ENCODE measurements around the gene XPNPEP1.
A peak's percentile ranks its signal among the peaks of the same experiment; 100 is the strongest.

XPNPEP1 gene

DNA sequence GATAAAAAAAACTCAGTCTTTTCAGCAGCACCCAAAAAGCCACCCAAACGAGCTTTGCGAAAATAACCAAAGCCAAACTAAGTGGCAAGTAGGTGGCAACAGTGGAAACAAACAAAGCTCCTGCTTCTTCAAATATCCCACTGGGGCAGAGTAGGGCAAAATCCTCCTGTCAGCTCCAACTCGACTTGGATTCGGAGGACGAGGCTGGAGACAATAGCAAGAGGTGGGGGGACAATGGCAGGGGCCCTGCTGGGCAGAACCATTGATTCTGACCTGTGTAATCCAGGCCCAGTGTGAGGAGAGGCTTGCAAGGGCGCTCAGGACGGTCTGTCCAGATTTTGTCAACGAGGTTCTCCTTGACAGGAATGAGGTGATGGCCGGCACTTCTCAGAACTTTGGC is 35.5 kb downstream of the XPNPEP1 start:
- Histone ChIP-seq H2BK15ac (replicated peaks; ENCODE audit: low read depth) (no peak overlapping the region), H3K79me1 (ENCODE audit: low read length) (no peaks in the 10 kb centered on the region), H3K27ac (ENCODE audit: low read depth, low read length) (no peak overlapping the region), H3K4me3 (ENCODE audit: low read length) (no peak overlapping the region), H3K79me2 (ENCODE audit: control insufficient read depth, insufficient read depth, low read length) (no peaks in the 10 kb centered on the region), H2BK120ac (ENCODE audit: low read depth, low read length) (no peak overlapping the region), H3K4ac (ENCODE audit: low read depth, low read length) (no peak overlapping the region), H3K27me3 (ENCODE audit: insufficient read depth, low read length, poor library complexity) (no peaks in the 10 kb centered on the region), H2AK5ac (ENCODE audit: low read length) (no peak overlapping the region), H4K5ac (ENCODE audit: low read length) (no peak overlapping the region), H2BK5ac (ENCODE audit: low read length) (no peak overlapping the region), H3K23ac (ENCODE audit: low read length) (no peak overlapping the region), H3K56ac (ENCODE audit: low read length) (no peak overlapping the region), H3K4me1 (ENCODE audit: control insufficient read depth, low read depth, low read length) (no peaks in the 10 kb centered on the region), H3K9ac (ENCODE audit: low read length) (no peak overlapping the region), H4K8ac (ENCODE audit: low read depth, low read length) (no peak overlapping the region), H3K4me2 (ENCODE audit: low read length) (no peak overlapping the region), H3K36me3 (ENCODE audit: control insufficient read depth, insufficient read depth, low read length) (peaks cover 2% of the 10 kb centered on the region), H3K18ac (ENCODE audit: low read length) (no peak overlapping the region)
- no peak for DNase-seq
- no CpG with 5 or more reads among the region's 9 CpGs for WGBS (ENCODE audit: extremely low coverage, insufficient coverage, low lambda C conversion rate)

DNA sequence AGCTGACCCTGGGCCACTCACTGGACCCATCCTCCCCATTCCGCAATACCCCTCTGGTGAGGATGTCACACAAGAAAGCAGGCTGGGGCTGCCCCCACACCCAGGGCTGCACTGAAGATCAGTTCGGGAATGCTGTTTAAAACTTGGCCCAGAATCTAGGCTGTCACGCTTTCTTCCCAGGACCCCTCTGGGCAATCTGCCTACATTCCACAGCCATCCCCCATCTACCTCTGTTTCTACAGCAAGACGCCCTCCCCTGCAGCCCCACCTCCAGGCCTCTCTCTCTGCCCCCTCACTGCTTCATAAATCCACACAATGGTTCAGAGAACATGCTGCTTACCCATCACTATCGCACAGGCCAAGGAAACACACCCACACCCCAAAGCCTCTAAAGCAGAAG is 36.1 kb downstream of the XPNPEP1 start:
- Histone ChIP-seq H4K5ac (ENCODE audit: low read length) (no peak overlapping the region), H4K8ac (ENCODE audit: low read depth, low read length) (no peak overlapping the region), H3K4me2 (ENCODE audit: low read length) (no peak overlapping the region), H3K4ac (ENCODE audit: low read depth, low read length) (no peak overlapping the region), H3K27ac (ENCODE audit: low read depth, low read length) (no peak overlapping the region), H3K4me1 (ENCODE audit: control insufficient read depth, low read depth, low read length) (no peaks in the 10 kb centered on the region), H3K27me3 (ENCODE audit: insufficient read depth, low read length, poor library complexity) (no peaks in the 10 kb centered on the region), H3K79me1 (ENCODE audit: low read length) (no peaks in the 10 kb centered on the region), H3K18ac (ENCODE audit: low read length) (no peak overlapping the region), H3K4me3 (ENCODE audit: low read length) (no peak overlapping the region), H2BK15ac (replicated peaks; ENCODE audit: low read depth) (no peak overlapping the region), H3K56ac (ENCODE audit: low read length) (no peak overlapping the region), H3K36me3 (ENCODE audit: control insufficient read depth, insufficient read depth, low read length) (peaks cover 2% of the 10 kb centered on the region), H2BK120ac (ENCODE audit: low read depth, low read length) (no peak overlapping the region), H3K9ac (ENCODE audit: low read length) (no peak overlapping the region), H3K79me2 (ENCODE audit: control insufficient read depth, insufficient read depth, low read length) (no peaks in the 10 kb centered on the region), H3K23ac (ENCODE audit: low read length) (no peak overlapping the region), H2AK5ac (ENCODE audit: low read length) (no peak overlapping the region), H2BK5ac (ENCODE audit: low read length) (no peak overlapping the region)
- DNase-seq, result no peak
- no CpG with 5 or more reads among the region's 5 CpGs for WGBS (ENCODE audit: extremely low coverage, insufficient coverage, low lambda C conversion rate)

DNA sequence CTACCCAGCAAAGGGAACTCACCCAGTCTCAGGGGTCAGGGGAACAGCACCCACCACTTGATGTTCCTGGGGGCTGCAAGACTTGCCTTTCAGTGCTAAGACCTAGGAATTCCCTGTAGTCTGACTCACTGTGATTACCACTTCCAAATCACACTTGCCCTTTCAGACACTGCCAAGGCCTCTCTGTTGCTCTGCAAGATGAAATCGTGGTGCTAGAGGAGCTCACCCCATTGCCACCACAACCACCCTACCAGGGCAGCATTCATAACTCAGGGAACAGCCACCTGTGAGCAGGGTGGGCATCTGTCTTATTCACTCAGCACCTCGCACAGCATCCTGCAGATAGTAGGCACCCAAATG is 36.5 kb downstream of the XPNPEP1 start:
- Histone ChIP-seq H3K4me2 (ENCODE audit: low read length) (no peak overlapping the region), H2BK120ac (ENCODE audit: low read depth, low read length) (no peak overlapping the region), H3K56ac (ENCODE audit: low read length) (no peak overlapping the region), H3K4ac (ENCODE audit: low read depth, low read length) (no peak overlapping the region), H3K9ac (ENCODE audit: low read length) (no peak overlapping the region), H2AK5ac (ENCODE audit: low read length) (no peak overlapping the region), H3K36me3 (ENCODE audit: control insufficient read depth, insufficient read depth, low read length) (peaks cover 2% of the 10 kb centered on the region), H3K27ac (ENCODE audit: low read depth, low read length) (no peak overlapping the region), H3K4me3 (ENCODE audit: low read length) (no peak overlapping the region), H4K8ac (ENCODE audit: low read depth, low read length) (no peak overlapping the region), H3K23ac (ENCODE audit: low read length) (no peak overlapping the region), H3K79me2 (ENCODE audit: control insufficient read depth, insufficient read depth, low read length) (no peaks in the 10 kb centered on the region), H3K79me1 (ENCODE audit: low read length) (no peaks in the 10 kb centered on the region), H2BK15ac (replicated peaks; ENCODE audit: low read depth) (no peak overlapping the region), H2BK5ac (ENCODE audit: low read length) (no peak overlapping the region), H3K27me3 (ENCODE audit: insufficient read depth, low read length, poor library complexity) (no peaks in the 10 kb centered on the region), H3K18ac (ENCODE audit: low read length) (no peak overlapping the region), H3K4me1 (ENCODE audit: control insufficient read depth, low read depth, low read length) (no peaks in the 10 kb centered on the region), H4K5ac (ENCODE audit: low read length) (no peak overlapping the region)
- no CpG with 5 or more reads among the region's 2 CpGs for WGBS (ENCODE audit: extremely low coverage, insufficient coverage, low lambda C conversion rate)
- peak; percentile 45 for DNase-seq

DNA sequence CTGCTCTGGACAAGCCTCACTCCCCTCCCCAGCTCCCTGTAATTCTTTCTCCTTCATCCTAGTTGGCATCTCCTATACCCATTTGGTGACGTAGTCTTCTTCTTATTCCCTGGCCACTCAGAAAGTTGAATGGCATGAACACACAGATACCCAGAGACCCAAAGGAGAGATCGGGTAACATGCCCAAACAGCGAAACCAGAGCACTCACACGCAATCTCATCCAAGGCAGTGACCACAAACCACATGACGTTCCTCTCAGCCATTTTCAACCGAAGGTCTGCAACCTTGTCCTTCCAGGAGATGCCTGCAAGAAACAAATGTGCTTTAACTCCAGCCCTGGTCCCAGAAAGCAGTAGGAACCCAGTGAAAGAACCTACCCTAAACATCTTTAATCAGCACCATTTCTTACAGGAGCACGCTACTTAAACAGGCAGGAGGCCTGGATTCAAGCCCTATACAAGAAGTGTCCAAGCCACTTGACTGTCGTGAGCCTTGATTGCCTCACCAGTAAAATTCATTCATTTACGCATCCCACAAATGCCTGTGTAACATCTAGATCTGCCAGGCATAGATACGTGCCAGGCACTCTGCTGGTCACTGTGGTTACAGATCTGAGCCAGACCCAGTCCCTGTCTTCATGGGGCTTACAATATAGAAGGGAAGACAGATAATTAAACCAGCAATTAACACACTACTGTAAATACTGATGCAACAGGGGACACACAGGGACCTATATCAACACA is 37.1 kb downstream of the XPNPEP1 start:
- Histone ChIP-seq H4K5ac (ENCODE audit: low read length) (no peak overlapping the region), H3K4me3 (ENCODE audit: low read length) (no peak overlapping the region), H2BK5ac (ENCODE audit: low read length) (no peak overlapping the region), H2BK15ac (replicated peaks; ENCODE audit: low read depth) (no peak overlapping the region), H3K4me1 (ENCODE audit: control insufficient read depth, low read depth, low read length) (no peaks in the 10 kb centered on the region), H3K79me1 (ENCODE audit: low read length) (no peaks in the 10 kb centered on the region), H4K8ac (ENCODE audit: low read depth, low read length) (no peak overlapping the region), H3K4me2 (ENCODE audit: low read length) (no peak overlapping the region), H2BK120ac (ENCODE audit: low read depth, low read length) (no peak overlapping the region), H3K36me3 (ENCODE audit: control insufficient read depth, insufficient read depth, low read length) (peaks cover 2% of the 10 kb centered on the region), H3K18ac (ENCODE audit: low read length) (no peak overlapping the region), H3K27me3 (ENCODE audit: insufficient read depth, low read length, poor library complexity) (no peaks in the 10 kb centered on the region), H3K4ac (ENCODE audit: low read depth, low read length) (no peak overlapping the region), H3K79me2 (ENCODE audit: control insufficient read depth, insufficient read depth, low read length) (no peaks in the 10 kb centered on the region), H3K23ac (ENCODE audit: low read length) (no peak overlapping the region), H2AK5ac (ENCODE audit: low read length) (no peak overlapping the region), H3K9ac (ENCODE audit: low read length) (no peak overlapping the region), H3K56ac (ENCODE audit: low read length) (no peak overlapping the region), H3K27ac (ENCODE audit: low read depth, low read length) (no peak overlapping the region)
- whole genome bisulfite sequencing (ENCODE audit: extremely low coverage, insufficient coverage, low lambda C conversion rate), result no CpG with 5 or more reads among the region's 10 CpGs
- DNase-seq, result no peak

DNA sequence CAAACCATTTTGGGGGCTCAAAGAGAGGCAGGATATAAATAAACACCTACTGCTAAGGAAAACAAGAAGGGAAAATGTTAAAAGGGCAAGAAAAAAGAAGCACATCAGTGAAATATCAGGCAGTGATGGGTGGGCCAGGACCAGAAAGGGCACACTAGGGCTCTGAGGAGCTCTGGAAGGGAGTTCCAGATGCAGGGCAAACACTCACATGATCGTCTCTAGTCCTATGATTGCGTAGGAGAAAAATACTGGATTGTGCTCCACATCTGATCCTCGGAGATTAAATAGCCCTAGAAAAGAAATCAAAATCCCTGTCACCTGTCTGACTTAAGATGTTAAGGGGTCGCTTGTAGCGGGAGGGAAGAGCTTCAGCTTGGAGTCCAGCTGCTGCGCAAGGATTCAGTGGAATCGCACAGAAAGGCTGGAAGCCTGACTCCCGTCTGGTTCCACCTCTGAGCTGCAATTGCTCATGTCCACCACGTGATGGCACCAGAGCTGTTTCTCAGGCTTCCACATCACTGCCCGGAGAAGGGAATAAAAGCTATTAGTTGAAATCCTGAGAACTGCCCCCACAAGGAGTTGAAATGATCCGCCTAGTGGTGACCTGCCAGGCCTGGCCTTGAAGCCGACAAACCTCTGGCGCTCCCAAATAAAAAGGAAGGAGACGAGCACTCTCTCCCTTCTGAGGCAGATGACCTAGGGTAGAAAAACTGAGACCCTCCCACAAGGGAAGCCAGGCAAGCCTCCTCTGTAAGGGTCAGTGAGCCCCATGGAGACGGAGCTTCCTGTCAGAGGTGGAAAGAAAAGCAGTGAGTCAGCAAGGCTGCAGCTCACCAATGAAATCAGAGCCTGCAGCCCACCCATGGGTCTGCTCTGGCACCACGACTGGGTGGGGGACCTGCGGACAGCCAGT is 39.2 kb downstream of the XPNPEP1 start:
- Histone ChIP-seq H3K56ac (ENCODE audit: low read length) (peak overlapping the region; percentile 36), H3K23ac (ENCODE audit: low read length) (no peak overlapping the region), H3K79me2 (ENCODE audit: control insufficient read depth, insufficient read depth, low read length) (no peaks in the 10 kb centered on the region), H3K36me3 (ENCODE audit: control insufficient read depth, insufficient read depth, low read length) (peaks cover 2% of the 10 kb centered on the region), H2BK120ac (ENCODE audit: low read depth, low read length) (no peak overlapping the region), H3K9ac (ENCODE audit: low read length) (peak overlapping the region; percentile 36), H3K79me1 (ENCODE audit: low read length) (no peaks in the 10 kb centered on the region), H3K18ac (ENCODE audit: low read length) (peak overlapping the region; percentile 43), H3K4me3 (ENCODE audit: low read length) (no peak overlapping the region), H3K27me3 (ENCODE audit: insufficient read depth, low read length, poor library complexity) (no peaks in the 10 kb centered on the region), H3K27ac (ENCODE audit: low read depth, low read length) (no peak overlapping the region), H4K5ac (ENCODE audit: low read length) (no peak overlapping the region), H2AK5ac (ENCODE audit: low read length) (no peak overlapping the region), H4K8ac (ENCODE audit: low read depth, low read length) (no peak overlapping the region), H2BK15ac (replicated peaks; ENCODE audit: low read depth) (no peak overlapping the region), H3K4me1 (ENCODE audit: control insufficient read depth, low read depth, low read length) (no peaks in the 10 kb centered on the region), H3K4ac (ENCODE audit: low read depth, low read length) (no peak overlapping the region), H2BK5ac (ENCODE audit: low read length) (no peak overlapping the region), H3K4me2 (ENCODE audit: low read length) (no peak overlapping the region)
- whole genome bisulfite sequencing (ENCODE audit: extremely low coverage, insufficient coverage, low lambda C conversion rate), result no CpG with 5 or more reads among the region's 17 CpGs
- peak; percentile 98 for DNase-seq
